ENCODE data around the gene RIMBP2.

Gene RIMBP2

DNA sequence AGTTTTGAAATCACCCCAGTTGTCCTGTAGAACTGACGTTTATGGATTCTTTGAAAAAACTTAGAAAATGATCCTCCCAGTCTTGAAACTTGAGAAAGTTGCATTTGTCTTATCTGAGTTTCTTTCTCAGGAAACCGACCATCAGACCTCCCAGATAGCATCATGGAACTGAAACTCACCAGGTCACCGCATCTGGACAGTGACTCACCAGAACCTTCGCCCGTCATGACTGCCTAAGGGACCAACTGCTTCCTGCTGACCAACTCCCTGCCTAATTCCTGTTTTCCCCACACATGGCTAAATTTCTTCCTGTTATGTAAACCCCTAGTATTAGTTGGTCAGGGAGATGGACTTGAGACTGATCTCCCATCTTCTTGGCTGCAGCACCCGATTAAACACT lies 175.7 kb downstream of the RIMBP2 start:
- Histone ChIP-seq H3K4me3 (ENCODE audit: low read length) (no peak overlapping the region), H3K36me3 (ENCODE audit: control insufficient read depth, insufficient read depth, low read length) (no peaks in the 10 kb centered on the region)

DNA sequence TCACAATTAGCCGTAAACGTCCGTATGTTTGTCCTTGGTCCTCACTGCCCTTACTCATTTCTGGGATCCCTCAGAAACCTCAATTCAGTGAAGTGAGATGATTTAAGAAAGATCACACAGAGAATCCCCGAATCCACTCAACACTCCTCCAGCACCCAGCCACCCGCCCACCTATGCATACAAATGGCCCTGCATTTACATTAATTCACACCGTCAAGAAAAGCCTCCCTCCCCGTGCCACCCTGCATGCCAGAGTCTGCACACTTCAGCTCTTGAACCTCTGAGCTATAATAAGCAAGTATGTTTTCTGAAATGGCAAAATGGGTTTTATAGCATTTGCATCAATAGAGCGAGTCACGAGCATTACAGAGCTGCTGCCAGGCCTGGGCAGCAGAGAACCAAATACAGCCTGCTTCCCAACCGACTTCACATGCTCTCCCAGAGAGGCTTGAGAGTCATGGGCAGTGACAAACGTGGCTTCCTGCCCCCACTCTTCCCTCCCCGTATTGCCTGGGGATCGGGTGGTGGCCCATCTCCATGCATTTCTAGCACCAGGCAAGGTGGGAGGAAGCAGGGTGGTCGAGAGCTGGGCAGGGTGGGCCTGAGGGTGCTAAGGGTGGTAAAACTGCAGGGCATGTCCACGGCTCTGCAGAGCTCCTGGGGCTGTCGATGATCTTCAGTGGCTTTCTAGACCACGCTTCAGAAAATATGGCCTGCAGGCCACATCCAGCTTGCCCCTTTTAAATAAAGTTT lies 177.6 kb downstream of the RIMBP2 start:
- Histone ChIP-seq H3K4me1 (ENCODE audit: control insufficient read depth, insufficient read depth, low read length) (no peaks in the 10 kb centered on the region), H3K27me3 (ENCODE audit: control insufficient read depth, insufficient read depth, low read length) (no peaks in the 10 kb centered on the region), H3K36me3 (ENCODE audit: control insufficient read depth, insufficient read depth, low read length) (no peaks in the 10 kb centered on the region), H3K4me3 (ENCODE audit: low read length) (no peak overlapping the region), H3K9ac (ENCODE audit: low read length) (no peak overlapping the region), H3K9me3 (ENCODE audit: control insufficient read depth, low read length) (no peaks in the 10 kb centered on the region)

More for the DNA sequence above, 175.7 kb downstream of the RIMBP2 start:
- no peaks in the 10 kb centered on the region for H3K9me3 ChIP-seq (ENCODE audit: control insufficient read depth, low read length)
- H3K4me1 ChIP-seq (ENCODE audit: control insufficient read depth, insufficient read depth, low read length): no peaks in the 10 kb centered on the region
- no peaks in the 10 kb centered on the region for H3K27me3 ChIP-seq (ENCODE audit: control insufficient read depth, insufficient read depth, low read length)
- H3K9ac ChIP-seq (ENCODE audit: low read length): no peak overlapping the region

DNA sequence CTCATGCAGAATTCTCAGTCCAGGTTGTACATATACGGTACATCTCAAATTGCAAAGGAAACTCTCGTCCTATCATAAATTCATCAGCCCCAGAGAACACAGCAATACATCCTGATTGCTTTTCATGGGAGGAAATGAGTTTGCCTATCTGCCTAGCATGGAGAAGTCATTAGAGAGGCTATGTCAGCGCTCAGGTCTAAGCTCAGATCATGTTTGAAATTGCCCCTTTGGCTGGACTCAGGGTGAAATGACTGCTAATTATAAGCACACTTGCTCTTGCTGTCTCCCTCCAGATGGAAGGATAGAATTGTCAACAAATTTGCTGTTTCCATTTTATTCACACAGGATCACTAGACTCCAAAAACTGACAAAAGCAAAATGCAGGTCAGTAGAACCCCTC lies 178.4 kb downstream of the RIMBP2 start:
- Histone ChIP-seq H3K9me3 (ENCODE audit: control insufficient read depth, low read length) (no peaks in the 10 kb centered on the region), H3K27me3 (ENCODE audit: control insufficient read depth, insufficient read depth, low read length) (no peaks in the 10 kb centered on the region), H3K4me1 (ENCODE audit: control insufficient read depth, insufficient read depth, low read length) (no peaks in the 10 kb centered on the region), H3K36me3 (ENCODE audit: control insufficient read depth, insufficient read depth, low read length) (no peaks in the 10 kb centered on the region), H3K4me3 (ENCODE audit: low read length) (no peak overlapping the region), H3K9ac (ENCODE audit: low read length) (no peak overlapping the region)

DNA sequence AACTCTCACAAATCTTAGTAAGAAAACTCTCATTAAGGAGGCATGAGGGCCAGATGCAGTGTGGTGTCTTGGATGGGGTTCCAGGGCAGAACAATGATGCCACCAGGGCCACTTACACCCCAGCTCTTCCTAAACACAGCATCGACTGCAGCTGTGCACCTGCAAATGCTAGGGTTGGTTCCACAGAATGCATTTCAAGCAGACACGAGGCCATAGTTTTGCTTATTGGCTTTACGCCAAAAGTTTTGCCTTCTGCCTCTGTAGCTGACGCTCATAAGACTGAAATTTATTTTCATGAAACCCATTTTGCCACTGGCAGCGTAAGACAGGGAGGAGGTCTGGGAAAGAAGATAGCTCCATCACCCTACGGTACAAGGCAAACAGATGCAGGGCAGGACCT lies 179.0 kb downstream of the RIMBP2 start:
- no peak overlapping the region for H3K4me3 ChIP-seq (ENCODE audit: low read length)
- no peaks in the 10 kb centered on the region for H3K27me3 ChIP-seq (ENCODE audit: control insufficient read depth, insufficient read depth, low read length)
- no peaks in the 10 kb centered on the region for H3K9me3 ChIP-seq (ENCODE audit: control insufficient read depth, low read length)
- H3K36me3 ChIP-seq (ENCODE audit: control insufficient read depth, insufficient read depth, low read length): no peaks in the 10 kb centered on the region
- no peaks in the 10 kb centered on the region for H3K4me1 ChIP-seq (ENCODE audit: control insufficient read depth, insufficient read depth, low read length)
- no peak overlapping the region for H3K9ac ChIP-seq (ENCODE audit: low read length)

DNA sequence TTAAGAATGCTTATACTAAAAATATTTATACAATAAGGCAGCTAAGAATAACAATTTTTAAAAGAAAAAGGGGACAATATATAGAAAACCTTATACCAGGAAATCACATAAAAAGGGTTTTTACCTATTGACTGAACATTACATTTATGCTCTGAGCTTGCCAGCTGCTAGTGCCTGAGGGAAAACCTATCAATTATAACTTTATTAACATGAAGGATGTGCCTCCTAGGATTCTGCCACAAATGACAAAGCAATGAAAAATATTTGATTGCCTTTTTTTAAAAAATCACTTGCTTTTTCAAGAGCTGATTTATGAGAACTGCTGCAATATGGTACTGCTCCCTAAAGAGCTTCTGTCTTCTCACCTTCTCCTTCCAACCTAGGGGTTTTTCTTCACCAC lies 185.7 kb downstream of the RIMBP2 start:
- Histone ChIP-seq H3K4me3 (ENCODE audit: low read length) (no peak overlapping the region), H3K36me3 (ENCODE audit: control insufficient read depth, insufficient read depth, low read length) (no peaks in the 10 kb centered on the region), H3K9me3 (ENCODE audit: control insufficient read depth, low read length) (no peaks in the 10 kb centered on the region), H3K9ac (ENCODE audit: low read length) (no peak overlapping the region), H3K27me3 (ENCODE audit: control insufficient read depth, insufficient read depth, low read length) (no peaks in the 10 kb centered on the region), H3K4me1 (ENCODE audit: control insufficient read depth, insufficient read depth, low read length) (no peaks in the 10 kb centered on the region)

DNA sequence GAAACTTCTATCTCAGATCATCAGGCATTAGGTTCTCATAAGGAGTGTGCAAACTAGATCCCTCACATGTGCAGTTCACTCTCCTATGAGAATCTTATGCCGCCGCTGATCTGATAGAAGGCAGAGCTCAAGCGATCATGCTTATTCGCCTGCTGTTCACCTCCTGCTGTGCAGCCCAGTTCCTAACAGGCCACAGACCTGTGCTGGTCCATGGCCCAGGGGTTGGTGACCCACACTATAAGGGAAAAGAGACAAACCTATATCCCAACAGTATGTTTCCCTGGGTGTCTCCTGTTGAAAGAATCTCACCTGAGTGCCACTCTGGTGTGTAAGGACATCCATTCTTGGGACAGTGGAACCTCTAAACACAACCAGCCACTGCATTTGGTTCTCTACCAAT lies 186.3 kb downstream of the RIMBP2 start:
- Histone ChIP-seq H3K4me3 (ENCODE audit: low read length) (no peak overlapping the region), H3K27me3 (ENCODE audit: control insufficient read depth, insufficient read depth, low read length) (no peaks in the 10 kb centered on the region)

DNA sequence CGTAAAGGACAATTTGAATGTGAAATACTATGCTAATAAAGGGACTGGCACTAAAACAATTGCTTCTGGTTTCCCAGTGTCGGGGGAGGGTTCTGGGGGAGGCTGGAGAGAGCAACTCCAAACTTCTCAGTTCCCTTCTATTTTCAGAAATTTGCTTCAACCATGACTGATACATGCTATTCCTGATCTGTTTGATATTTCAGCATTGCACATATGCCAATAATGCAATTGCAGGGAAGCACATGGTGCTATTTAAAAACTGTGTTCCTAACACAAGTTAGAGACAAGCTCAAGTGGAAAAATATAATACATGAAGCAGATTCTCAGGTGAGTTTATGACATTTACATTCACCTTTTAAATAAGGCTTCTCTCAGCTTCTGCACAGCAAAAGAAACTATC lies 188.9 kb downstream of the RIMBP2 start:
- Histone ChIP-seq H3K9ac (ENCODE audit: low read length) (no peak overlapping the region), H3K4me1 (ENCODE audit: control insufficient read depth, insufficient read depth, low read length) (no peaks in the 10 kb centered on the region), H3K9me3 (ENCODE audit: control insufficient read depth, low read length) (no peaks in the 10 kb centered on the region), H3K36me3 (ENCODE audit: control insufficient read depth, insufficient read depth, low read length) (no peaks in the 10 kb centered on the region), H3K4me3 (ENCODE audit: low read length) (no peak overlapping the region), H3K27me3 (ENCODE audit: control insufficient read depth, insufficient read depth, low read length) (no peaks in the 10 kb centered on the region)

More for the DNA sequence above, 186.3 kb downstream of the RIMBP2 start:
- no peaks in the 10 kb centered on the region for H3K4me1 ChIP-seq (ENCODE audit: control insufficient read depth, insufficient read depth, low read length)
- no peaks in the 10 kb centered on the region for H3K36me3 ChIP-seq (ENCODE audit: control insufficient read depth, insufficient read depth, low read length)
- H3K9ac ChIP-seq (ENCODE audit: low read length): no peak overlapping the region
- H3K9me3 ChIP-seq (ENCODE audit: control insufficient read depth, low read length): no peaks in the 10 kb centered on the region

DNA sequence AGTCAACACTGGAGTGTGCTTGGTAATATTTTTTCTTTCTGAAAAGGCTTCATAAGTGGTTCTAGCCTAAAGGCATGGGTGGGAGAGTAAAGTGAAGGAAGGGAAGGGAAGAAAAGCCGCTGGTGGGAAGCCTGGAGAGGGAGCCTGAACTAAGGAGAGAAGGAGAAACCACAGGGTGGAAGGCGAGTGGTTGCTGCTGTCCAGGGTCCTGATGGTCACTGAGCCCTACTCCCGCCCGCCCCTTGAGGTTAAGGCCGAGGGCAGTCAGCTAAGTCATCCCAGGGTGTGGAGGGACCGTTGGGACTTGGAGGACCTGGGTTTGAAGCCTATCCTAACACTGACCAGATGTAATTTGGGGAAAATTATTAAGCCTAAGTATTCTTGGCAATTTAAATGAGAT lies 189.3 kb downstream of the RIMBP2 start:
- Histone ChIP-seq H3K27me3 (ENCODE audit: control insufficient read depth, insufficient read depth, low read length) (no peaks in the 10 kb centered on the region), H3K9ac (ENCODE audit: low read length) (no peak overlapping the region), H3K4me1 (ENCODE audit: control insufficient read depth, insufficient read depth, low read length) (no peaks in the 10 kb centered on the region), H3K36me3 (ENCODE audit: control insufficient read depth, insufficient read depth, low read length) (no peaks in the 10 kb centered on the region), H3K9me3 (ENCODE audit: control insufficient read depth, low read length) (no peaks in the 10 kb centered on the region), H3K4me3 (ENCODE audit: low read length) (no peak overlapping the region)

DNA sequence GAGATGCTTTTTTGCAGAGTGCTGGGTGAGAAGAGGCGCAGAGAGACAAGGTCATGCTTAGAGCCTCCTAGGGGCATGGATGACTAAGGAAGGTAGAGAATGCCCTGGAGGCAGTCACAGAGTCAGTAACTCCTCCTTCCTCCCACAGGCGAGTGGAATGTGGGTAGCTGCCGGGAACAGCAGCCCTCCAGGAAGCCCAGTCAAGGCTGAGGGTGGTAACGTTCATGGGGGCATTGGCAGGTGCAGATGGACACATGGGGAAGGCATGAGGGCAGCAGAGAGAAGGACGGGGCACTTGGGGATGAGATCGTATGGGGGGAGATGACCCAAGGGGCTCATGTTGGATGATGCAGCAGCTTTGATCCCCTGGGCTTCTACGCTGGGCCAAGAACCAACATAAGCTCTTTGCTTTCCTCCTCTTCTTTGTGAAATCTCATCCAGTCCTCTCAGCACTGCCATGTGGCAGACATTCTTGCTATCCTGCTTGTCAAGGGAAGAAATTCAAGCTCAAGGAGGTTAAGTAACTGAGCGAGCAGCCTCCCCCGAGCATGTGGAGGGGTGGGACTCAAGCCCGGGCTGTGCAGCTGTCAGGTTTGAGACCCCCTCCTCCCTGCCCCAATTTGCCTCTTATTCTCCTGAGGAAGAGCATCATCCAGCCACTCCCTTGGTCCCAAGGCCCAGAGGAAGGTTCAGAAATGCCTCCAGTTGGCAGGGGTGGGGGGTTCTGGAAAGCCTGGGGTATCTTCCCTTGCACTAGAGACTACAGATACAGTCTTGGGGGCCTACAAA lies 190.5 kb downstream of the RIMBP2 start:
- no peak overlapping the region for H3K4me3 ChIP-seq (ENCODE audit: low read length)

DNA sequence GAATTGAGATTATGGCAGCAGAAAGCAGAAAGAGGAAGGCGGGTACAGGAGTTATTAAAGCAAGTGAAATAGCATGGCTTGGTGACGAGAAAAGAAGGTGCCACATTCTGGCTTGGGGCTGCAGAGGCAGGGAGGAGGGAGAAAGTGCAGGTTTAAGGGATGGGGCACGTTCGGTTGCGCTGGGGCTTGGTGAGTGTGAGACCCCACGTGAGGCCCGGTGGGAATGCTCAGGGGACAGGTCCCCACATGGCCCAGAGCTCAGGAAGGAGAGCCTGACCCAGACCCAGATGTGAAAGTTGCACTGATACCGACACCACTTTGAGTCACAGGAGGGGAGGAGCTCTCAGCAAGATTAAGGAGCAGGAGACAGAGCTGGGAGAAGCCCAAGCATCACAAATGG lies 191.3 kb downstream of the RIMBP2 start:
- H3K9me3 ChIP-seq (ENCODE audit: control insufficient read depth, low read length): no peaks in the 10 kb centered on the region
- no peak overlapping the region for H3K4me3 ChIP-seq (ENCODE audit: low read length)
- H3K4me1 ChIP-seq (ENCODE audit: control insufficient read depth, insufficient read depth, low read length): no peaks in the 10 kb centered on the region
- H3K36me3 ChIP-seq (ENCODE audit: control insufficient read depth, insufficient read depth, low read length): no peaks in the 10 kb centered on the region
- H3K9ac ChIP-seq (ENCODE audit: low read length): no peak overlapping the region
- no peaks in the 10 kb centered on the region for H3K27me3 ChIP-seq (ENCODE audit: control insufficient read depth, insufficient read depth, low read length)

More for the DNA sequence above, 190.5 kb downstream of the RIMBP2 start:
- H3K36me3 ChIP-seq (ENCODE audit: control insufficient read depth, insufficient read depth, low read length): no peaks in the 10 kb centered on the region
- no peaks in the 10 kb centered on the region for H3K4me1 ChIP-seq (ENCODE audit: control insufficient read depth, insufficient read depth, low read length)
- H3K9me3 ChIP-seq (ENCODE audit: control insufficient read depth, low read length): no peaks in the 10 kb centered on the region
- H3K27me3 ChIP-seq (ENCODE audit: control insufficient read depth, insufficient read depth, low read length): no peaks in the 10 kb centered on the region
- no peak overlapping the region for H3K9ac ChIP-seq (ENCODE audit: low read length)

DNA sequence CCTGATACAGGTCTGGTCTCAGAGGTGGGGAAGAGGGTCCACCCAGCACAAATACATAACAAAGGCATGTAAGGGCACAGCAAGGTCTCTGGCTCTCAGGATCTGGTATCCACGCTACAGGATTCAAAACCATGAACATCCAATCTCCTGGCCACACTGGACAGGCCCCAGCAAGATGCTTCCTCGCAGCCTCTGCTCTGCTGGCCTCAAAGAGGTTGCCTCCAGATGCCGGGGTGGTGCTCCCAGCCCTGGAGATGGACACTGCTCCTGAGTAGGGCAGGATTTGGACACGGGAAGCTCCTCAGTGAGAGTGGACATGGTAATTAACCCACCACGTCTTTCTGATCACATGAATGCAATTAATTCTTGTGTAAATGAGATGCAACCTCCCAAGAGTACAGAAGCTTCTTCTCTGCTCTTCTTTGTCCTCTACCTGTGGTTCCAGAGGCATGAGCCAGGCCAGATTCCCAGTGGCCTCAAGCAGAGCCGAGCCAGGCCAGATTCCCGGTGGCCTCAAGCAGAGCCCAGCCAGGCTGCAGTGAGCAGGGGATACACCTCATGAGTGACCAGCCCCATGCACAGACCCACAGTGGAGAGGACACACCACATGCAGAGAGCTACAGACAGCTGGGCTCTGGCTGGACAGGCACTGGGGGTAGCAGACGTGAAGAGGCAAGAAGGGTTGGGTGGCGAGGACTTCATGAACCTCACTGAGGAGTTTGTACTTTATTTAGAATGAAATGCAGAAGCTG lies 192.1 kb downstream of the RIMBP2 start:
- Histone ChIP-seq H3K27me3 (ENCODE audit: control insufficient read depth, insufficient read depth, low read length) (no peaks in the 10 kb centered on the region), H3K4me1 (ENCODE audit: control insufficient read depth, insufficient read depth, low read length) (no peaks in the 10 kb centered on the region), H3K4me3 (ENCODE audit: low read length) (no peak overlapping the region), H3K9ac (ENCODE audit: low read length) (no peak overlapping the region), H3K9me3 (ENCODE audit: control insufficient read depth, low read length) (no peaks in the 10 kb centered on the region), H3K36me3 (ENCODE audit: control insufficient read depth, insufficient read depth, low read length) (no peaks in the 10 kb centered on the region)

DNA sequence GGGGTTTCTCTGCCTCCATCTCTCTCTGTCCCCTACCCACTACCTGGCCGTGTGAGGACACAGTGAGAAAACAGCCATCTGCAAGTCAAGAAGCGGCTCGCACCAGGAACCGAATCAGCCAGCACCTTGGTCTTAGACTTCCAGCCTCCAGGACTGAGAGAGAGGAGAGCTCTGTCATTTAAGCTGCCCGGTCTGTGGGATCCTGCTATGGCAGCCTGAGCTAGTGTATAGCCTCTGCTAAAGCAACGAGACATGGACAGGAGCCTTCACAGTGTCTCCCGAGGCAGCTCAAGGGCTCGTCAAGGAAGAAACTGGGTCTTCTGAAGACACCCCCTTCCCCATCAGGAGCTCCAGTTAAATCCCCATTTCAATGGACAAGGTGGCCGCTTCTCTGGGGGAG lies 192.9 kb downstream of the RIMBP2 start:
- Histone ChIP-seq H3K9me3 (ENCODE audit: control insufficient read depth, low read length) (no peaks in the 10 kb centered on the region), H3K36me3 (ENCODE audit: control insufficient read depth, insufficient read depth, low read length) (no peaks in the 10 kb centered on the region), H3K27me3 (ENCODE audit: control insufficient read depth, insufficient read depth, low read length) (no peaks in the 10 kb centered on the region), H3K9ac (ENCODE audit: low read length) (no peak overlapping the region), H3K4me3 (ENCODE audit: low read length) (no peak overlapping the region), H3K4me1 (ENCODE audit: control insufficient read depth, insufficient read depth, low read length) (no peaks in the 10 kb centered on the region)

Measured in mucosa of stomach (tissue), 1 donor.